Smooth muscle cell (in vitro differentiated cells): Measurements from ENCODE around the gene MANBA. TPM values are rescaled to one million over a fixed set of nuclear protein-coding genes. Genes with fewer than 3 reads are reported as not detected.
A peak's percentile ranks its signal among the peaks of the same experiment; 100 is the strongest.

Experiments used
- DNase-seq: peaks from one replicate; lab custom pipeline; 2025; ENCODE audit not compliant: unreplicated experiment; lab: John Stamatoyannopoulos, UW
- H2AFZ ChIP-seq: fragments of 200-600 bp; sonication (generic); 2 replicates; pipeline ENCODE4 v1.6.0; 2016; ENCODE audit warnings: antibody characterized with exemption, low read depth, mild to moderate bottlenecking
- H3F3A ChIP-seq: fragments of 200-600 bp; sonication (generic); 2 replicates; pipeline ENCODE4 v1.6.0; 2017; ENCODE audit warnings: antibody characterized with exemption, low read depth
- H3K27ac ChIP-seq: fragments of 200-600 bp; sonication (generic); 2 replicates; pipeline ENCODE4 v1.5.1; 2016; ENCODE audit warnings: low read depth, mild to moderate bottlenecking
- H3K27me3 ChIP-seq: fragments of 200-600 bp; sonication (generic); 2 replicates; pipeline ENCODE4 v1.6.1; 2016; ENCODE audit warnings: low read depth, mild to moderate bottlenecking
- H3K36me3 ChIP-seq: fragments of 200-600 bp; sonication (generic); 2 replicates; pipeline ENCODE4 v1.5.1; 2016; ENCODE audit warnings: low read depth
- H3K4me1 ChIP-seq: fragments of 200-600 bp; sonication (generic); 2 replicates; pipeline ENCODE4 v1.5.1; 2016; ENCODE audit warnings: low read depth
- H3K4me2 ChIP-seq: fragments of 200-600 bp; sonication (generic); 2 replicates; pipeline ENCODE4 v1.6.0; 2016; ENCODE audit warnings: mild to moderate bottlenecking
- H3K4me3 ChIP-seq: fragments of 200-600 bp; sonication (generic); 2 replicates; pipeline ENCODE4 v1.5.1; 2016; ENCODE audit warnings: mild to moderate bottlenecking
- H3K79me2 ChIP-seq: fragments of 200-600 bp; sonication (generic); 2 replicates; pipeline ENCODE4 v1.6.0; 2016; ENCODE audit warnings: low read depth, mild to moderate bottlenecking
- H3K9ac ChIP-seq: fragments of 200-600 bp; sonication (generic); 2 replicates; pipeline ENCODE4 v1.6.0; 2016; ENCODE audit warnings: low read depth
- H3K9me3 ChIP-seq: fragments of 200-600 bp; sonication (generic); replicated peaks from 2 replicates; pipeline ENCODE4 v1.5.1; 2016; ENCODE audit warnings: low read depth
- H4K20me1 ChIP-seq: fragments of 200-600 bp; sonication (generic); 2 replicates; pipeline ENCODE4 v1.6.0; 2016; ENCODE audit warnings: low read depth
- WGBS: methylation state at CpG from one replicate; pipeline ENCODE4 v1.1.7; 2016; ENCODE audit warnings: low lambda C conversion rate; 5-methylcytosine and 5-hydroxymethylcytosine counted together
- polyA plus RNA-seq: library from polyadenylated mRNA; unstranded; fragments of >200 nt; fragmentation: Nextera tagmentation; extraction: Ambion mirVana; gene quantifications from 2 replicates; pipeline ENCODE4 v1.2.1, GENCODE V29; 2016
- total RNA-seq: library from RNA; depleted of rRNA; stranded (reverse); fragments of >200 nt; gene quantifications from 2 replicates; pipeline ENCODE4 v1.2.3, GENCODE V29; 2014
- TF ChIP-seq, protein P1 (sequence below): fragments of 200-600 bp; sonication (generic); IDR thresholded peaks from 2 replicates; pipeline ENCODE4 v1.5.1; 2017; ENCODE audit warnings: borderline replicate concordance, mild to moderate bottlenecking, antibody characterized with exemption; ENCODE audit not compliant: insufficient read depth, poor library complexity, severe bottlenecking

MANBA gene
- total and polyA plus RNA-seq, 2 experiments from 2014 or later: 58.1 to 99.9 TPM

DNA sequence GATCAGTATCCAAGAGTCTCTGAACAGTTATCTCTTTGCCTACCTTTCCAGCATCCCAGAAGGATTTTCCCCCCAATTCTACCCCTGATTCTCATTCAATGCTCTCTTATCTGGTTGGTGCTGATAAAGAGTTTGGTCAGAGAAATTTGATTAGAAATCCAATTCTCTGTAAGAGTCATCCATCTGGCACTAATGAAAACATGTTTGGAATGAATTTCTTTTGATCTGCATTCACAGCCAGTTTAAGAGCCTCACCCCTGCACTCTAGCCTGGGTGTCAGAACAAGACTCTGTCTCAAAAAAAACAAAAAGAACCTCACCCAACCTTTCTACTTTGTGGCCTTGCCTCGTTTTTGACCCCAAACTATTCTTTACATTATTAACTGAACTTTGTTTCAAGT is 122.1 kb downstream of the MANBA start:
- H3K4me1 ChIP-seq: peaks cover 3% of the 10 kb centered on the region

DNA sequence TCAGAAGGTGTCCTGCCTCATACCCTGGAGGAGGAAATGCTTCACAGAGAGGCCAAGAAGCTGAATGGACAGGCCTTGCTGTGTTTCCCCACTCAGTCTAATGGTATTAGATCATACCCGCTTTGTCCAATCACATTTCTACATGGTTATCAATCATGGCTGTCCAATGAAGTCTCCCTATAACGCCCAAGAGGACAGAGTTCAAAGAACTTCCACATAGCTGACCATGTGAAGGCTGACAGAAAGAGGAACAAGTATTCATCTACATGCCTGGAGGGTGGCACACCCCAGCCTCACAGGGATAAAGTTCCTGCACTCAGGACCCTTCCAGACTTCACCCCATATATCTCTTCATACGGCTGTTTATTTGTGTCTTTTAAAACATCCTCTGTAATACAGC is 123.4 kb downstream of the MANBA start:
- H3K27me3 ChIP-seq: no peaks in the 10 kb centered on the region
- peaks cover 15% of the 10 kb centered on the region for H3K36me3 ChIP-seq
- H3K4me2 ChIP-seq: no peak overlapping the region
- H3K9me3 ChIP-seq: no peaks in the 10 kb centered on the region
- H3K79me2 ChIP-seq: no peaks in the 10 kb centered on the region
- H3F3A ChIP-seq: peaks cover 13% of the 10 kb centered on the region
- DNase-seq: no peak
- no peaks in the 10 kb centered on the region for H4K20me1 ChIP-seq
- H3K27ac ChIP-seq: no peak overlapping the region
- H3K9ac ChIP-seq: no peak overlapping the region
- no peak overlapping the region for H2AFZ ChIP-seq
- H3K4me3 ChIP-seq: no peak overlapping the region
- TF ChIP-seq, protein P1, sequence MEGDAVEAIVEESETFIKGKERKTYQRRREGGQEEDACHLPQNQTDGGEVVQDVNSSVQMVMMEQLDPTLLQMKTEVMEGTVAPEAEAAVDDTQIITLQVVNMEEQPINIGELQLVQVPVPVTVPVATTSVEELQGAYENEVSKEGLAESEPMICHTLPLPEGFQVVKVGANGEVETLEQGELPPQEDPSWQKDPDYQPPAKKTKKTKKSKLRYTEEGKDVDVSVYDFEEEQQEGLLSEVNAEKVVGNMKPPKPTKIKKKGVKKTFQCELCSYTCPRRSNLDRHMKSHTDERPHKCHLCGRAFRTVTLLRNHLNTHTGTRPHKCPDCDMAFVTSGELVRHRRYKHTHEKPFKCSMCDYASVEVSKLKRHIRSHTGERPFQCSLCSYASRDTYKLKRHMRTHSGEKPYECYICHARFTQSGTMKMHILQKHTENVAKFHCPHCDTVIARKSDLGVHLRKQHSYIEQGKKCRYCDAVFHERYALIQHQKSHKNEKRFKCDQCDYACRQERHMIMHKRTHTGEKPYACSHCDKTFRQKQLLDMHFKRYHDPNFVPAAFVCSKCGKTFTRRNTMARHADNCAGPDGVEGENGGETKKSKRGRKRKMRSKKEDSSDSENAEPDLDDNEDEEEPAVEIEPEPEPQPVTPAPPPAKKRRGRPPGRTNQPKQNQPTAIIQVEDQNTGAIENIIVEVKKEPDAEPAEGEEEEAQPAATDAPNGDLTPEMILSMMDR: no peak
- 76% methylated on average over 3 of the region's 3 CpGs for WGBS
- peaks cover 3% of the 10 kb centered on the region for H3K4me1 ChIP-seq

More for the DNA sequence above, 122.1 kb downstream of the MANBA start:
- TF ChIP-seq, protein P1: no peak
- Histone ChIP-seq H3K27me3 (no peaks in the 10 kb centered on the region), H2AFZ (no peak overlapping the region), H3K36me3 (peaks cover 15% of the 10 kb centered on the region), H3K9me3 (no peaks in the 10 kb centered on the region), H3K9ac (no peak overlapping the region), H3F3A (peaks cover 16% of the 10 kb centered on the region), H4K20me1 (no peaks in the 10 kb centered on the region), H3K4me2 (no peak overlapping the region), H3K27ac (peak overlapping the region; percentile 2), H3K4me3 (no peak overlapping the region), H3K79me2 (no peaks in the 10 kb centered on the region)
- 89% methylated on average over 1 of the region's 1 CpG for WGBS
- no peak for DNase-seq

DNA sequence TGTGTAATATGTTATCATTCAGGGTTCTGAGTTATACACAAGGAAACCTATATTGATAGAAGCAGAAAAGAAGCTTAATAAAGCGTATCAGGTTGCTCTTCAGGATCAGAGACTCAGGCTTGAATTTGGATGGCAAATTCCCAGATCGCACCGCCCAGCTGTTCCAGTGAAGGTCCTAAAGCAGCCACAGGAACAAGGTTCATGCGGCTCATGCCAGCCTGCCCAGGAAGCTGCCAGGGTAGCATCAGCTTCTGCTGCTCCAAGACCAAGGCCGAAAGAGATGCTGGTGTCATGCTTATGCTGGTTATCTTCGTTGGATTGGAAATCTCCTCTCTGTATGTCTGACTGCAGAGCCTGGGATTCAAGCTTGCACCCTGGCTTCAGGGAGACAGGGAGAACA is 127.7 kb downstream of the MANBA start:
- Histone ChIP-seq H3K79me2 (no peaks in the 10 kb centered on the region), H3K4me1 (no peaks in the 10 kb centered on the region), H2AFZ (no peak overlapping the region), H3K27me3 (no peaks in the 10 kb centered on the region), H3K9ac (no peak overlapping the region), H3F3A (peaks cover 7% of the 10 kb centered on the region), H3K4me2 (no peak overlapping the region), H3K27ac (no peak overlapping the region), H3K4me3 (no peak overlapping the region), H3K9me3 (no peaks in the 10 kb centered on the region), H3K36me3 (peaks cover 8% of the 10 kb centered on the region), H4K20me1 (no peaks in the 10 kb centered on the region)
- no peak for DNase-seq
- TF ChIP-seq, protein P1: no peak
- WGBS: 79% methylated on average over 6 of the region's 6 CpGs
